Measurements from ENCODE around the gene ACAP2.

Gene ACAP2

GRCh38 chr3:195447201-195447600, 4.4 kb upstream of the ACAP2 start:
- in situ Hi-C loops (cut with HindIII; ENCODE audit: low pct_ligation_motif_present, low sequenced_read_pairs), result no loop called here
- Histone ChIP-seq H3K27me3 (replicated peaks) (no peaks in the 10 kb centered on the region), H3K4me3 (ENCODE audit: low read depth, low read length) (no peak overlapping the region), H3K27ac (no peak overlapping the region), H3K36me3 (replicated peaks) (no peaks in the 10 kb centered on the region)
- DNase-seq, result no peak
- no peak for TF ChIP-seq CTCF (IDR thresholded peaks at IDR 0.05; ENCODE audit: low read depth, low read length, missing control alignments)

- no peaks in the 10 kb centered on the region for H3K27me3 ChIP-seq (replicated peaks)
- DNase-seq, result no peak
Measured at GRCh38 chr3:195446359-195446758, 3.5 kb upstream of the ACAP2 start.

DNA sequence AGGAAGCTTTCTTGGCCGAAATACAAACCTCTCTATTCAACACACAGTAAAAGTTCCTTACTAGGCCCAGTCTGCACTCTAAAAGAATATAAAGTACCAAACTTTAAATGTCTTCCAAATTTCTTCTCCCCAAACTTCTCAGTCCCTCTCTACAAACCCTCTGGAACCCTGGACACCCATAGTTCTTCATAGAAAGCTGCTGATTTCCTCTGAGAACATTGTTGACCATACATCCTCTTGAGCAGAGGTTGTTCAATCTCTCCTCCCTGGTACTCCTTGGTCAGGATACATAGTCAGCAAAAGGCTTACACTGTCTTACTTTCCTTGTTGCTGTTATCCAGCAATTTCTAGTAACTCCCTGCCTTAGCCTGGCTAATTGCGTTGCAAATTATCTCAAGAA, 3.1 kb upstream of the ACAP2 start:
- H3K27ac ChIP-seq, result no peak overlapping the region

More at GRCh38 chr3:195446359-195446758, 3.5 kb upstream of the ACAP2 start:
- in situ Hi-C loops (cut with HindIII; ENCODE audit: low pct_ligation_motif_present, low sequenced_read_pairs), result no loop called here
- TF ChIP-seq CTCF (IDR thresholded peaks at IDR 0.05; ENCODE audit: low read depth, low read length, missing control alignments), result no peak
- H3K27ac ChIP-seq, result no peak overlapping the region
- no peaks in the 10 kb centered on the region for H3K36me3 ChIP-seq (replicated peaks)
- no peak overlapping the region for H3K4me3 ChIP-seq (ENCODE audit: low read depth, low read length)

GRCh38 chr3:195443391-195443989, 670 bp upstream of the ACAP2 start:
- no peak for TF ChIP-seq CTCF (IDR thresholded peaks at IDR 0.05; ENCODE audit: low read depth, low read length, missing control alignments)
- DNase-seq, result no peak
- peak overlapping the region; percentile 16 for H3K4me3 ChIP-seq (ENCODE audit: low read depth, low read length)
- no peaks in the 10 kb centered on the region for H3K27me3 ChIP-seq (replicated peaks)
- in situ Hi-C loops (cut with HindIII; ENCODE audit: low pct_ligation_motif_present, low sequenced_read_pairs), result no loop called here
- no peak overlapping the region for H3K27ac ChIP-seq
- H3K36me3 ChIP-seq (replicated peaks), result no peaks in the 10 kb centered on the region

More for the DNA sequence above, 3.1 kb upstream of the ACAP2 start:
- in situ Hi-C loops (cut with HindIII; ENCODE audit: low pct_ligation_motif_present, low sequenced_read_pairs), result no loop called here
- DNase-seq, result no peak
- H3K36me3 ChIP-seq (replicated peaks), result no peaks in the 10 kb centered on the region
- no peak overlapping the region for H3K4me3 ChIP-seq (ENCODE audit: low read depth, low read length)
- TF ChIP-seq CTCF (IDR thresholded peaks at IDR 0.05; ENCODE audit: low read depth, low read length, missing control alignments), result no peak
- H3K27me3 ChIP-seq (replicated peaks), result no peaks in the 10 kb centered on the region

DNA sequence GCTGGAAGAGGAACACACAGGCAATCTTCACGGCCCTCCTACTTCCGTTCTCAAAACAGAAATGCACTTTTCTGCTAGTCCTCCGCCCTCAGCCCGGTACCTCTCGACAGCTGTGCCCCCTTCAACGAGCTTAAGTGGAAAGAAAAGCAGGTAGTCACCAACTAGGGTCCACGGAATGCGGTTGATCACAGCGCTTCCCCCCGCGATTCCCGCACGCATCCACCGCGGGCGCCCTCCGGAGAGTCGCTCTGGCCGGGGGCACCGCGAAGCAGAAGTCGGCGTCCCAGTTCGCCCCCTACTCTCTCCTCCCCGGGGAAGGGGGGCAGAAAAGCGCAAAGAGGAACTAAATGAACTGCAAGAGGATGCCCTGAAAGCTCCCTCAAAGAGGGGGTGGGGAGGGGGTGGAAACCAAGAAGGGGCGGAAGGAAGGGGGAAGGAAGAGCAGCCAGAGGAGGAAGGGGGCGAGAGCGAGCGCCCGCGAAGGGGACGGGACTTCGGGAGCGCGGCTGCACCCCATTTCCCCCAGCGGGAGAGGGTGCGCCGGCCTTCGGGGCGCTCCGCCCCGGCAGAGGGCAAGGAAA, 738 bp downstream of the ACAP2 start:
- Histone ChIP-seq H3K36me3 (replicated peaks) (no peaks in the 10 kb centered on the region), H3K27me3 (replicated peaks) (no peaks in the 10 kb centered on the region), H3K27ac (peak overlapping the region; percentile 71), H3K4me3 (ENCODE audit: low read depth, low read length) (peak overlapping the region; percentile 90)
- peak; percentile 25 for DNase-seq
- no peak for TF ChIP-seq CTCF (IDR thresholded peaks at IDR 0.05; ENCODE audit: low read depth, low read length, missing control alignments)
- in situ Hi-C loops (cut with HindIII; ENCODE audit: low pct_ligation_motif_present, low sequenced_read_pairs), result no loop called here
